Epidermal melanocyte (primary cell): ENCODE measurements around the gene MYL9.

Source experiments
- DNase-seq: peaks from one replicate; pipeline ENCODE4 v3.0.0; 2011; ENCODE audit warnings: low spot score; ENCODE audit not compliant: insufficient read length

The MYL9 gene

GRCh38 chr20:36525620-36526365, 15.5 kb upstream of the MYL9 start:
- no peak for DNase-seq

DNA sequence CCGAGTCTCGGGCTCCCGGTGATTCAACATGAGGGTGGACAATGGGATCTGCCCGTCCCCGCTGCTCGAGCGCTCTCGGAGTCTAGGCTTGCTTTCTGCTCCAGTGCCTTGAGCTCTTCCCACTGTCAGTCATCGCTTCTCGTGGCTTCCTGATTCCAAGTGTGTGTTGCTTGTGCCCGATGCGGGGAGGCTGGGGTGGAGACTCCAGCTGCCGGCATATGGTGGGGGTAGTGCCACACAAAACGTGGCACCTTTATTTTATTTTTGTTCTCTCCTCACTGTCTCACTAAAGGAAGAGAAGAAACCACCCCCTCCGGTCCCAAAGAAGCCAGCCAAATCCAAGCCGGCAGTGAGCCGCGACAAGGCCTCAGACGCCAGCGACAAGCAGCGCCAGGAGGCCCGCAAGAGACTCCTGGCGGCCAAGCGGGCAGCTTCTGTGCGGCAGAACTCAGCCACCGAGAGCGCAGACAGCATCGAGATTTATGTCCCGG, 14.8 kb upstream of the MYL9 start:
- DNase-seq: no peak

DNA sequence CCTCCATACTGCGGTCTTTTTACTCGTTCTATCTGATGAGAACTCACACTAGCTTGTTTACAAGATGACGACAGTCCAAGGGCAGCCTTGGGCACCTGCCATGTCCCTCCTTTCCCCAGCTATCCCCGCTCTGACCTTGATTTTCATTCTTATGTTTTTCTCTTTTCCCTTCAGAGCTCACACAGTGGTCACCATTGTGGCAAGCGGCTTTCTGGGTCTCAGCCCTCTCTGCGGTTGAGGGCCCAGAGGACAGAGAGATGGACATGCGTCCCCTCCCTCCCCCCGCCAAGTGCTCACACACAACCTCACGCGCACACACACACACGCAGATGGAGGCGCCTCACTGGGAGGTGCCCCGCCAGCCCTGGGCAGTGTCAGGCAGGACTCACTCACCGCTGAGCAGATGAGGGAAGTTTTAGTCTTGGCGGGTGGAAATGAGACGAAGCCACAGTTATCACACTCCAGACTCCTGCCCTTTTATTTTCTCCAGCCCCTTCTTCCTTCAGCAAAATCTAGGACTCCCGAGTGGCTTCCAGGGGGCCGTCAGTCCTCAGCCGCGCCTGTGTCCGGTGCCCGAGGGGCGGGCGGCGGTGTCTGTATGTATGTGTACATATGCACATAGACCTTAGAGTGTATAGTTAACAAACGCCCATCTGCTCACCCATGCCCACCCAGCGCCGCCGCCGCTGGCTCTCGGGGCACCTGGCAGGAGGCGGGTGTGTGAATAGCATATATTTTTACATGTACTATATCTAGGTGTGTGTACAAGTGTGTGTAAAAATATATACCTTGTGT, 13.8 kb upstream of the MYL9 start:
- no peak for DNase-seq

GRCh38 chr20:36528176-36528874, 13.0 kb upstream of the MYL9 start:
- DNase-seq: no peak

GRCh38 chr20:36528875-36529417, 12.4 kb upstream of the MYL9 start:
- no peak for DNase-seq

DNA sequence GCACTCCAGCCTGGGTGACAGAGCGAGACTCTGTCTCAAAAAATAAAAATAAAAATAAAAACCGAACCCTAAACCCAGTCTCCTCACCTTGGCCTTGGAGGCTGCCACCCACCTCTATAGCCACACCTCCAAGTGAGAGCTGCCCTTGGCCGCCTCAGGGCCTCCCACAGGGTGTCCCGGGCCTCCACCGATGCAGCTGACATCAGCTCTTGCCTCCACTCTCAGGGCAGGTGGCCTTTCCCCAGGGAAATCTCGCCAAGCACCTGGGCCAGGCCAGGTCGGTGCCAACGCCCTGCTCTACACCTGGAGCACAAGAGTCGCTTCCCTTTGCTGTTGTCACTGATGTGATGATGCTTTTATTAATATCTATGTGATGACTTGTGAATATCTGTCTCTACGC, 8.9 kb upstream of the MYL9 start:
- DNase-seq: no peak

DNA sequence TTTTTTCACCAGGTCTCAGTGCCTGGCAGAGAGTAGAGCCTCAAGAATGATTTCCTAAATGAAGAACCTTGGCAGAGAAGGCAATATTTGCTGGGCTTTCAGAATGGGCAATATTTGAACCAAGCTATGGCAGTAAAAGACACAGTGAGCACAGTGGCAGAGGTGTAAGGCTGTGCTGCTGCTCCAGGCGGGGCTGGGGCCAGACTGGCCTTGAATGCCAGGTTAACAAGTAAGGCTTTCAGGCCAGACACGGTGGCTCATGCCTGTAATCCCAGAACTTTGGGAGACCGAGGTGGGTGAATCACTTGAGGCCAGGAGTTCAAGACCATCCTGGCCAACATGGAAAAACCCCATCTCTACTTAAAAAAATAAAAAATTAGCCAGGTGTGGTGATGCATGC, 8.5 kb upstream of the MYL9 start:
- no peak for DNase-seq

DNA sequence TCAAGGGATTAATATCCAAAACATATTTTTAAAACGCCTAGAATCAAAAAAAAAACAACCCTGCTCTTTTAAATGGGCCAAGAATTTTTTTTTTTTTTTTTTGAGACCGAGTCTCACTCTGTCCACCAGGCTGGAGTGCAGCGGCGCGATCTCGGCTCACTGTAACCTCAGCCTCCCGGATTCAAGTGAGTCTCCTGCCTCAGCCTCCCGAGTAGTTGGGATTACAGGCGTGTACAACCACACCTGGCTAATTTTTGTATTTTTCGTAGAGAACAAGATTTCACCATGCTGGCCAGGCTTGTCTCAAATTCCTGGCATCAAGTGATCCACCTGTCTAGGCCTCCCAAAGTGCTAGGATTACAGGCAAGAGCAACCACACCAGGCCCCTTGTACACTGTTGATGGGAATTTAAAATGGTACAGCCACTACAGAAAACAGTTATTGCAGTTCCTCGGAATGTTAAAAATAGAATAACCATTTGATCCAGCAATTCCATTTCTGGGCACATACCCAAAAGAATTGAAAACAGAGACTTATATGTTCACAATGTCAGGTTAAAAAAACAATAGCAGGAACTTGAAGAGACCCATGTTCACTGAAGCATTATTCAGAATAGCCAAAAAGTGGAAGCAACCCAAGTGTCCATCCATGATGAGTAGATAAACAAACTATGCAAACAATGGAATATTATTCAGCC, 3.1 kb upstream of the MYL9 start:
- no peak for DNase-seq

- DNase-seq: no peak
Observed at GRCh38 chr20:36540551-36541211, 638 bp upstream of the MYL9 start.

GRCh38 chr20:36541768-36542488, 609 bp downstream of the MYL9 start:
- no peak for DNase-seq

DNA sequence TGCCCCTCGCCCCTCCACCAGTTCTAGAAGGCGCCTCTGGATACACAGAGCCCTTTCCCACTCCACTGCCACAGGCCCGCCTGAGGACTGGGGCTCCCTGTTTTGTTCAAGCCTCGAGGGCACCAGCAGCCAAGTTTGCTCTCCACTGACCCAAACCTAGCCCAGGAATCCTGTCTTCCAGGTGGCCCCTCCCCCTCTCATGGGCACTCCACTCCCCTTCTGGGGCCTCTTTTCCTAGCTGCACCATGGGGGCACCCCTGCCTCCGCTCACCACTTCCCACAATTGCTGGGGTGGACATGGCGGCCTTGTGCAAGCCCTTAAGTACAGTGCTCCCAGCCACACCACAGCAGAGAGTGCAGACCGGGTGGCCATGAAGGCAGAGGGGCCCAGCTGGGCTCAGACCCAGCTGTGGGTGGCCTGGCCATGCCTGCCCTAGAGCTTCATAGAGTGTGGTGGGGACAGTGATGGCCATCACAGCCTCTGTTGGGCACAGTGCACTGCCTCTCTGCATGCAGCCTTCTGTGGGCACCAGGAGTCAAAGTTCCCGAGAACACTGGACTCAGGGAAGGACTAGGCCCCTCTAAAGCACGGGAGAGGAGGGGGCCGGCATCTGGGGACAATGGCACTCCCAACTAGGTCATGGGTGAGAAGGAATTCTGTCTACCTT, 1.3 kb downstream of the MYL9 start:
- DNase-seq: no peak

- no peak for DNase-seq
Observed at GRCh38 chr20:36543184-36544133, 2.1 kb downstream of the MYL9 start.

GRCh38 chr20:36544134-36545018, 3.1 kb downstream of the MYL9 start:
- no peak for DNase-seq

DNA sequence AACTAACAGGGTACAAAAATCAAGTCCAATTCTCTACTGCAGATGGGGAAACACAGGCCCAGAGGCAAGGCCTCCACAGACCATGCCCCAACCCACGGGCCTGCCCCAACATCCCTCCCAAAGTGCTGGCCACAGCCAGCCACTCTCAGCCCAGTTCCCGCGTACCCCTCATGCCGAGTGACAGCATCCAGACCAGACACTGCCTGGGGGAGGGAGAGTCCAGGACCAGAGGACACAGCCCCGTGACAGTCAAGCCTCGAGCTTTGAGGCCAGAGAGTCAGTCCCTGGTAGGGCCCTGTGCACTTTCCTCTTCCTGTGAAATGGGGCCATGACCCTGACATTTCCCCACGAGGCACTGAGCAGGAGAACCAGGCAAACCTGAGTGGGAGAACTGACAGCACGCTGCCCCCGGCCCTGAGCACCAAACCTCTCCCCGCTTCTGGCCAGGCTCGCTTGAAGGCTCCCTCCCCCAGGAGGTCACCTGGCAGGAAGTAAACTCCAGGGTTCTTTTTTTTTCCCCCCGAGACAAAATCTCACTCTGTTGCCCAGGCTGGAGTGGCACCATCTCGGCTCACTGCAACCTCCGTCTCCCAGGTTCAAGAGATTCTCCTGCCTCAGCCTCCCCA, 4.9 kb downstream of the MYL9 start:
- DNase-seq: no peak

DNA sequence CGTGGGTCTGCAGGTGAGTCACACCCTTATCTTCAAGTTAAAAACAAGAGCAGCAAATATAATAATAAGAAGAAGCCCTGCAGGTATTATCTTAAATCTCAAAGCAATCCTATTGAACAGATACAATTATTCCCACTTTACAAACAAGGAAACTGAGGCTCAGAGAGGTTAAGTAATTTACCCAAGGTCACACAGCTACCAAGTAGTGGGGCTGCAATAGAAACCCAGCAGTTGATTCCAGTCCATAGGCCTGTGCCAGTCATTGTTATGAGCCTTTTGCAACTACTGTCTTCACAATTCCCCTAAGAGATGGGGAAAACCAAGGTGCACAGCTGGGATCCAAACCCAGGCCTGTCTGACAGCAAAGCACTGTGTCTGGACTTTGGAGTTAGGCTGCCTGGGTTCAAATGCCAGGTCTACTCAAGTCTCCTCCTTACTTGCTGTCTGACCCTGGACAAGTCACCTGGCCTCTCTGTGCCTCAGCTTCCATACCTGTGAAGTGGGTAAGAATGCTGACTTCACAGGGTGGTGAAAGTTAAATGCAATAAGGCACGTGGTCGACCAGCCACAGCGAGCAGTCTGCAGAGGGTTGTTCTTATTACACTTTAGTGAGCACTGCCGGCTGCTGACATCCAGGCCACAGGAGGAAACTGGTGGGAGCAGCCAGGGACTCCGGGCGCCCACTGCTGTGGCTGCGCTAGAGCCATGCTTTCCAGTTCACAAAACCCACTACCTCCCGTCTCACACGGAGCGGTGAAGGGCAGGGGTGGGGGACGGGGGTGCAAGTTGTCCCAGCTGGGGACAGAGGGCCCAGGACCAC, 6.1 kb downstream of the MYL9 start:
- DNase-seq: no peak

DNA sequence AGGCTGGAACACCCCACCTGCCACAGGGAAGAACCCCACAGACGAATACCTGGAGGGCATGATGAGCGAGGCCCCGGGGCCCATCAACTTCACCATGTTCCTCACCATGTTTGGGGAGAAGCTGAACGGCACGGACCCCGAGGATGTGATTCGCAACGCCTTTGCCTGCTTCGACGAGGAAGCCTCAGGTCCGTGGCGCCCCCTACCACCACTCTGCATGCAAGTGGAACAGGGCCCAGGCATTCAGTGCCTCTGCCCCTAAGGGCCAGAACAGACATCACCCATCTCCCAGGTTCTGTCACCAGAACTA, 6.6 kb downstream of the MYL9 start:
- DNase-seq: no peak
